Measurements from ENCODE around the gene COG3.

- TF ChIP-seq EZH2phosphoT487 (IDR thresholded peaks at IDR 0.05; ENCODE audit: low read depth, severe bottlenecking, unreplicated experiment) (no peak), CTCF (IDR thresholded peaks at IDR 0.05; ENCODE audit: poor library complexity) (no peak)
Measured at GRCh38 chr13:45487604-45488003, 22.9 kb downstream of the COG3 start.

All from hepatocyte (in vitro differentiated cells).